ENCODE results near the gene UBE2K. TPM values are rescaled to one million over a fixed set of nuclear protein-coding genes. Genes with fewer than 3 reads are reported as not detected.

The UBE2K gene
- total RNA-seq, 1 experiment from 2014 or later, result 126 TPM

- no peaks in the 10 kb centered on the region for H3K9me2 ChIP-seq (ENCODE audit: insufficient read depth)
- H3K36me3 ChIP-seq (ENCODE audit: control insufficient read depth in 1 of 2, insufficient read depth in 2 of 2, low read length in 2 of 2), result peaks cover 9 to 10% of the 10 kb centered on the region in 2 experiments; a peak in 2 of 4 replicates
- H3K9ac ChIP-seq (ENCODE audit: low read length), result no peak overlapping the region
- RAD21 ChIA-PET (ENCODE audit: low non-redundant PET in 1 of 2, low total read pairs in 2 of 2, uncharacterized antibody in 2 of 2, unreplicated experiment in 2 of 2), result interaction anchor here in 1 of 2 experiments (0.5 kb wide), 1 partner anchor 146 kb away, joined by 3 read pairs; no protein-coding TSS in a partner anchor
- no peaks in the 10 kb centered on the region for H3K27me3 ChIP-seq (ENCODE audit: insufficient read depth, low read length)
- no peak overlapping the region for H3K4me3 ChIP-seq (replicated peaks in 1 of 2; ENCODE audit: low read depth in 1 of 2, low read length in 2 of 2)
- CTCF ChIA-PET, result no interaction called here
- H2AFZ ChIP-seq (ENCODE audit: low read depth, low read length, poor library complexity, severe bottlenecking), result no peak overlapping the region
- H3K27ac ChIP-seq (ENCODE audit: low read depth, low read length), result no peak overlapping the region
- DNase-seq (ENCODE audit: low read depth, low spot score) (no peak), ATAC-seq (no peak)
- POLR2A ChIA-PET, result no interaction called here
- 0 out of 2 replicates have a peak, but pooled peaks cover 3% of the 10 kb centered on the region for H3K79me2 ChIP-seq (ENCODE audit: insufficient read depth, low read length)
- no peaks in the 10 kb centered on the region for H3K9me3 ChIP-seq (ENCODE audit: control insufficient read depth in 1 of 2, insufficient read depth in 1 of 2, low read depth in 1 of 2, low read length in 2 of 2)
- TF ChIP-seq FOSL1 (IDR thresholded peaks at IDR 0.05; ENCODE audit: low read depth), result no peak
- H3K4me2 ChIP-seq (ENCODE audit: low read length), result no peak overlapping the region
- BruUV-seq (replicated peaks), result no TSS peak
- peaks cover 7 to 15% of the 10 kb centered on the region in 2 experiments; a peak in 3 of 4 replicates for H3K4me1 ChIP-seq (ENCODE audit: control insufficient read depth in 1 of 2, insufficient read depth in 2 of 2, low read length in 2 of 2)
- 0 out of 2 replicates have a peak, but pooled peaks cover 4% of the 10 kb centered on the region for H4K20me1 ChIP-seq (ENCODE audit: insufficient read depth)
- intact Hi-C loops (cut with micrococcal nuclease), result no loop called here
Observed at GRCh38 chr4:39822662-39823061, 124.7 kb downstream of the UBE2K start.

GRCh38 chr4:39823191-39823590 lies 125.3 kb downstream of the UBE2K start:
- DNase-seq (ENCODE audit: low read depth, low spot score) (no peak), ATAC-seq (no peak)
- TF ChIP-seq EZH2phosphoT487 (IDR thresholded peaks at IDR 0.05; ENCODE audit: borderline replicate concordance) (no peak), ELF1 (IDR thresholded peaks at IDR 0.05; ENCODE audit: borderline replicate concordance, low read depth) (no peak), SP1 (IDR thresholded peaks at IDR 0.05; ENCODE audit: low read depth) (peak; percentile 16; the same call in 1 of the 2 replicates), ZNF274 (IDR thresholded peaks at IDR 0.05; ENCODE audit: low read depth, low read length) (no peak), YY1 (IDR thresholded peaks at IDR 0.05; ENCODE audit: extremely low read depth, insufficient replicate concordance, low read depth, low read length) (no peak), ATF3 (IDR thresholded peaks at IDR 0.05) (0 out of 2 replicates have a peak, but pooled peaks have one; percentile 7), EGR1 (IDR thresholded peaks at IDR 0.05; ENCODE audit: low read depth) (no peak), SRF (IDR thresholded peaks at IDR 0.05; ENCODE audit: low read depth) (no peak), ZFX (IDR thresholded peaks at IDR 0.05) (no peak), TCF7L2 (IDR thresholded peaks at IDR 0.05; ENCODE audit: borderline replicate concordance, extremely low read depth, insufficient read depth, insufficient read length) (peak; percentile 16), CEBPB (IDR thresholded peaks at IDR 0.05; ENCODE audit: low read depth) (peak; percentile 78)
- ChIA-PET RAD21 (ENCODE audit: low non-redundant PET in 1 of 2, low total read pairs in 2 of 2, uncharacterized antibody in 2 of 2, unreplicated experiment in 2 of 2) (interaction anchor here in 1 of 2 experiments (0.5 kb wide), 1 partner anchor 147 kb away, joined by 3 read pairs; no protein-coding TSS in a partner anchor), POLR2A (no interaction called here), CTCF (no interaction called here)
- H3K9ac ChIP-seq (ENCODE audit: low read length), result no peak overlapping the region
- peaks cover 7 to 15% of the 10 kb centered on the region in 2 experiments; a peak in 3 of 4 replicates for H3K4me1 ChIP-seq (ENCODE audit: control insufficient read depth in 1 of 2, insufficient read depth in 2 of 2, low read length in 2 of 2)
- H3K4me2 ChIP-seq (ENCODE audit: low read length), result no peak overlapping the region
- H3K9me2 ChIP-seq (ENCODE audit: insufficient read depth), result no peaks in the 10 kb centered on the region
- no peak overlapping the region for H3K27ac ChIP-seq (ENCODE audit: low read depth, low read length)
- intact Hi-C loops (cut with micrococcal nuclease), result no loop called here
- 0 out of 2 replicates have a peak, but pooled peaks cover 7% of the 10 kb centered on the region for H3K79me2 ChIP-seq (ENCODE audit: insufficient read depth, low read length)
- TSS peak; percentile 13 for BruUV-seq (replicated peaks)
- peaks cover 9 to 15% of the 10 kb centered on the region in 2 experiments; a peak in 2 of 4 replicates for H3K36me3 ChIP-seq (ENCODE audit: control insufficient read depth in 1 of 2, insufficient read depth in 2 of 2, low read length in 2 of 2)
- H3K27me3 ChIP-seq (ENCODE audit: insufficient read depth, low read length), result no peaks in the 10 kb centered on the region
- no peak overlapping the region for H3K4me3 ChIP-seq (replicated peaks in 1 of 2; ENCODE audit: low read depth in 1 of 2, low read length in 2 of 2)
- no peak overlapping the region for H2AFZ ChIP-seq (ENCODE audit: low read depth, low read length, poor library complexity, severe bottlenecking)
- H3K9me3 ChIP-seq (ENCODE audit: control insufficient read depth in 1 of 2, insufficient read depth in 1 of 2, low read depth in 1 of 2, low read length in 2 of 2), result no peaks in the 10 kb centered on the region
- 0 out of 2 replicates have a peak, but pooled peaks cover 4% of the 10 kb centered on the region for H4K20me1 ChIP-seq (ENCODE audit: insufficient read depth)
